Choroid plexus epithelial cell (primary cell): Measurements from ENCODE around the gene LMAN2.

ENCODE experiments used
- DNase-seq: peaks from one replicate; pipeline ENCODE4 v3.0.0-alpha.2; 2010; ENCODE audit warnings: low read depth
- H3K4me3 ChIP-seq: 2 replicates; pipeline ENCODE4 v1.5.1; 2011; ENCODE audit warnings: low read depth, mild to moderate bottlenecking, control low read depth, low read length, moderate library complexity
- CTCF ChIP-seq: conservative IDR thresholded peaks from 2 replicates; pipeline ENCODE4 v1.5.1; 2011; ENCODE audit warnings: low read depth, mild to moderate bottlenecking, control low read depth, inconsistent platforms, low read length, moderate library complexity

LMAN2 gene

GRCh38 chr5:177351392-177352329, at the start of gene LMAN2:
LMAN2 (minus strand) TSS chr5:177351668; CDS start chr5:177351647, 21 bp downstream.
- DNase-seq: peak; percentile 98
- TF ChIP-seq CTCF: no peak
- H3K4me3 ChIP-seq: peak within 1 kb of the TSS; percentile 96

GRCh38 chr5:177399997-177400868, 48.8 kb upstream of the LMAN2 start, which contains the start of gene PFN3:
PFN3 (minus strand) TSS chr5:177400661; CDS start chr5:177400576, 85 bp downstream.
- no peak for DNase-seq
- TF ChIP-seq CTCF: peak; percentile 5
- H3K4me3 ChIP-seq: no peak within 1 kb of the TSS

GRCh38 chr5:177397875-177398390, 46.5 kb upstream of the LMAN2 start:
- H3K4me3 ChIP-seq: no peak overlapping the region
- no peak for TF ChIP-seq CTCF
- no peak for DNase-seq

GRCh38 chr5:177396807-177397206, 45.3 kb upstream of the LMAN2 start:
- DNase-seq: no peak
- no peak overlapping the region for H3K4me3 ChIP-seq
- no peak for TF ChIP-seq CTCF

- TF ChIP-seq CTCF: no peak
Measured at GRCh38 chr5:177396078-177396477, 44.6 kb upstream of the LMAN2 start.

GRCh38 chr5:177393990-177394389, 42.5 kb upstream of the LMAN2 start:
- DNase-seq: no peak
- TF ChIP-seq CTCF: no peak

More at GRCh38 chr5:177396078-177396477, 44.6 kb upstream of the LMAN2 start:
- no peak for DNase-seq
- no peak overlapping the region for H3K4me3 ChIP-seq

More at GRCh38 chr5:177393990-177394389, 42.5 kb upstream of the LMAN2 start:
- H3K4me3 ChIP-seq: no peak overlapping the region
